Activated effector memory CD4-positive, alpha-beta T cell treated with Interleukin-2 at 50 U/mL for 16 hours (primary cell): ENCODE results near the gene ANKLE1.
"Not testable (repeated sequence)": the region's sequence is repeated elsewhere in the genome, so short reads cannot be mapped to it uniquely, and the experiment has no call there.

Experiments
- DNase-seq: peaks from one replicate; pipeline ENCODE4 v3.0.0-alpha.2; 2020

ANKLE1 gene

DNA sequence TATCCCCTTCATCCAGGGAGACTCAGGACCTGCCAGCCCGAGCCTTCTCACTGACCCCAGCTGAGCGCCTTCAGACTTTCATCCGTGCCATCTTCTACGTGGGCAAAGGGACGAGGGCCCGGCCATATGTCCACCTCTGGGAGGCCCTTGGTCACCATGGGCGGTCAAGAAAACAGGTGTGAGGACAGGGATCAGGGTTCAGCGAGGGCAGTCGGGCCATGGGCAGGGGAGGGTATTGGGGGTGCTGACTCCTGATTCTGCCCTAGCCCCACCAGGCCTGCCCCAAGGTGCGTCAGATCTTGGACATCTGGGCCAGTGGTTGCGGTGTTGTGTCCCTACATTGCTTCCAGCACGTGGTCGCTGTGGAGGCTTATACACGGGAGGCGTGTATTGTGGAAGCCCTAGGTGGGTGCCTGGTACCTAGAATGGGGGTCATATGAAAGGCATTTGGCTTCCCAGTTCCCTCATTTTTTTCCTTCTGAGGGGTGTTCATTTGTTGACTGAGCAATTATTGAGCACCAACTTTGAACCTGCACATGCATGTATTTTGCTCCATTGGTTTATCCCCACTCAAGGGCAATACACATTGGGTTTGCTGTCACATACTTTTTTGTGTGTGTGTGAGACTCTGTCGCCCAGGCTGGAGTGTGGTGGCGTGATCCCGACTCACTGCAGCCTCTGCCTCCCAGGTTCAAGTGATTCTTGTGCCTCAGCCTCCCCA is 3.9 kb downstream of the ANKLE1 start:
- no peak for DNase-seq

DNA sequence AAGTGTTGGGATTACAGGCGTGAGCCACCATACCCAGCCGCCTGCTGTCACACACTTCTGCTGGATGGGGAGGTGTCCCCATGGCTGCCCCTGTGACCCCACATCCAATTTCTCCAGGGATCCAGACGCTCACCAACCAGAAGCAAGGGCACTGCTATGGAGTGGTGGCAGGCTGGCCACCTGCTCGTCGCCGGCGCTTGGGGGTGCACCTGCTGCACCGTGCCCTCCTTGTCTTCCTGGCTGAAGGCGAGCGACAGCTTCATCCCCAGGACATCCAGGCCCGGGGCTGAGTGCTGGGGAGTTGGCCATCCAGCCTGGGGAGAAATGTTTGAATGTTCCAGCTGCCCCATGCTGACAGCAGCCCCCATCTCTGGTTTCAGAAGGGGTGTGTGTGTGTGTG is 4.6 kb downstream of the ANKLE1 start:
- DNase-seq: no peak

DNA sequence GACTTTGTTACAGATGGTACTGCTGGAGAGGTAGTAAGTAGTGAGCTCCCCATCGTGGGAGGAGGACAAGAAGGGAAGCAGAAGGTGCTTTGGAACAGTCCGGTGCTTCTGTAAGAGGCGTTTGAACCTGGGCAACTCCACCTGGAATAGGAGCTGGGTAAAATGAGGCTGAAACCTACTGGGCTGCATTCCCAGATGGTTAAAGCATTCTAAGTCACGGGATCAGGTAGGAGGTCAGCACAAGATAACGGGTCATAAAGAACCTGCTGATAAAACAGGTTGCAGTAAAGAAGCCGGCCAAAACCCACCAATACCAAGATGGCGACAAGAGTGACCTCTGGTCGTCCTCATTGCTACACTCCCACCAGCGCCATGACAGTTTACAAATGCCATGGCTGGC is 5.1 kb downstream of the ANKLE1 start:
- DNase-seq: no peak

DNA sequence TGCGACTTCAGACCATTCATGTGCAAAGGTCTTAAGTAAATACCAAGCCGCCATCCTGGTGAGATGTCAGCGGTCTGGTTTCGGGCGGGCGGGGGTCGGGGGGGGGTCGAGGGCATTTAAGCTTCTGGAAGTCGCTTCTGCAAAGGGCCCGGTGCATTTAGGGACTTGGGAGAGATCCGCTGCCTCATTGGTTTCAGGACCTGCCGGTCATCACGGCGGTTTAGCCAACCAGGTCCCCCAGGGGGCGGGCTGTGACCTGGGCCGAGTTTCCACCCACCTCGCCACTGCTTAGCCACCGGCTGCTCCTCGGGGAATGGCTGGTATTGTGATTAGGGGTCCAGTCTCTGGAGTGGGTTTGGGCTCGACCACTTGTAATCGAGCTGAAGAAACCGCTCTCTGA is 7.8 kb downstream of the ANKLE1 start:
- DNase-seq: no peak

DNA sequence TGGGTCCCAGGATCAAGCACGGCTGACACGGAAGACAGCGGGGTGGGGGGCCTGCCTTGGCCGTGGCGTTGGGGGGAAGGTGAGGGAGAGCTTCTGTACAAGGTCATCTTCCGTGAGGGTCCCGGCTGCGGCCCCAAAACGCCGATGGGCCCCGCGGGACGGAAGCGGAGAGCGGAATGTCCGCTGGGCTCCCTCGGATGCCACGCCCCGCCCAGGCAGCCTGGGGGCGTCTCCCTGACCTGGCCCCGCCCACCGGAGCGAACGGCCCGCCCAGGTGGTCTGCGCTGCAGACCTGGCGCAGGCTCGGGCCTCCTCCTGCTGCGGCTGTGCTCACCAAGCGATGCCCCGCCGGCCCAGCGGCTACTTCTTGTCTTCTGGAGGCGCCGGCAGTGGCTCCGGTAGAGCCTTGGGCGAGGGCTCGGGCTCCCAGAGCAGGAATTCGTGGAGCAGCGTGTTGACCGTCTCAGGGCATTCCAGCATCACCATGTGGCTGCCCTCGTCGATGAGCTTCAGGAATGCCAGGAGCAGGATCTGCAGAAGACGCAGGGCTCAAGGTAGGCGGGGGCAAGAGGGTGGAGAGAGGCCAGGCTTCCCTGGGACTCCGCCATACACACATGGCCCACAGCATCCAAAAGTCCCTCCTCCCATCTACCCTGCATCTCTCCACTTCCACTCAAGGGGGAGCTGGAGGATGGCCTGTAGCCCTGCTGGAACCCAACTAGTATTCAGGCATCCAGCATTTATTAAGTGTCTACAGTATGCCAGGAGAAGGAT is 10.8 kb downstream of the ANKLE1 start:
- DNase-seq: peak; percentile 68

DNA sequence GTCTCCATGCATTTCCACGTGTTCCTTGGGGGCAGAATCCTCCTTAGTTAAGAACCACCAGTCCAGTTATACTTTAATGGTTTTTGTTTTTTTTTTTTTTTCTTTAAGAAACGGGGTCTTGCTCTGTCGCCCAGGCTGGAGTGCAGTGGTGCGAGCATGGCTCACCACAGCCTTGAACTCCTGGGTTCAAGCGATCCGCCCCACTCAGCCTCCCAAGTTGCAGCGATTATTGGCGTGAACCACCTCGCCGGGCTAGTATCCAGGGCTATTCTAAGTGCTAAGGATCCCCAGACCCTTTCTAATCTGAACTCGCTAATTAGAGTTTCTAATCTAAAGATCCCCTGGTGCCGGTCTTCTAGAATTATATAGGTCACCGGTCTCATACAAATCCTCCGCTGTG is 11.9 kb downstream of the ANKLE1 start:
- no peak for DNase-seq

DNA sequence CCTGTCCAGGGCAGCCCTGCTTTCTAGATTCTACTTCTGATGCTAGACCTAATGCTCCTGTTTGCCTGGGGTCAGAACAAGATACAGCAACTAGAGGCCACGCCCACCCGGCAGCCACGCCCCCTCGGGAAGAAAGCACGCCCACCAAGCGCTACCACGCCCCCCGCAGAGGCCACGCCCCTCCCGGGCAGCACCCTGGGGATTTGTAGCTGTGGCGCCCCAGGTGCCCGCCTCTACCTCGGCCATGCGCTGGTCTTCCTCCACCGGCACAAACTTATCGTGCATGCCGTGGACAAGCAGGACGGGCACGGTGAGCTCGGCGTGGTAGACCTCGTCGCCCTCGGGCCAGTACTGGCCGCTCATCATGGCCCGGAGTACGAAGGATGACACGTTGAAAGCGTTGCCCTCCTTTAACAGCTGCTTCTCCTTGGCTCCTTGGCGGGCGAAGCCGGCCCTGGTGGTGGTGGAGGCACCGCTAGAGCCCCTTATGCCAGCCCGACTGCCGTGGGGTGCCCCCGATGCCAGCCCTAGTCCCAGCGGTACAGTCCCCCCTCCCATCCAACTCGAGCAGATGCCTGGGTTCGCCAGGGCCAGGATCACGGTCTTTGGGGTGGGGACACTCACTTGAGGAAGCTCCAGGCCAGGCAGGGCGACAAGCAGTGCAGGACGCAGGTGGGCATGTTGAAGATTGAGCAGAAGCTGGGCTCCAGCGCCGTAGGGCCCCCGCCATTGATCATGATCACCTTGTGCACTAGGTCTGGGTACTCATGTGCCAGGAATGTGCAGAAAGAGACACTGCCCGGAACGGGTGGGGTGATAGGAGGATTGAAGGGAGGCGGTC is 12.6 kb downstream of the ANKLE1 start:
- DNase-seq: peak; percentile 21

DNA sequence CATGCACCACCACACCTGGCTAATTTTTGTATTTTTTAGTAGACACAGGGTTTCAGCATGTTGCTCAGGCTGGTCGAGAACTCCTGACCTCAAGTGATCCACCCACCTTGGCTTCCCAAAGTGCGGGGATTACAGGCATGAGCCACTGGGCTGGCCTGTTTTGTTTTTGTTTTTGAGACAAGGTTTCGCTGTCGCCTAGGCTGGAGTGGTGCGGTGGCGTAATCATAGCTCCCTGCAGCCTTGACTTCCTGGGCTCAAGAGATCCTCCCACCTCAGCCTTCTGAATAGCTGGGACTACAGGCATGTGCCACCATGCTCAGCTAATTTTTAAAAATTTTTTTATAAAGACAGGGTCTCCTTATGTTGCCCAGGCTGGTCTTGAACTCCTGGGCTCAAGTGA is 13.8 kb downstream of the ANKLE1 start:
- not testable (repeated sequence) for DNase-seq

DNA sequence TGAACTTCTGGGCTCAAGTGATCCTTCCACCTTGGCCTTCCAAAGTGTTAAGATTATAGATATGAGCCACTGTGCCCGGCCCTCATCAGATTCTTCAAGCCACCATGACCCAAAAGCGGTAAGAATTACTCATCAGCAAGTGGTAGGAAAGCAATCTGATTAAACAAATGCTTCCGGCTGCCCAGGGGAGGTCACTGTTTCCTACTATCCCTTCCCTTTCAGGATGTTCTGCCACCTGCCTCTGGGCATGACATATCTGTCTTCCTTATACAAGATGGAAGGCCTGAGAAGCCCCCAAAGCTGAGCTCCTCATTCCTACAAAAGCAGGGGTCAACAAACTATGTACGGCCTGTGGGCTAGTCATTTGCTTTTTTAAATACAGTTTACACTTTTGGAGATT is 14.6 kb downstream of the ANKLE1 start:
- DNase-seq: no peak

DNA sequence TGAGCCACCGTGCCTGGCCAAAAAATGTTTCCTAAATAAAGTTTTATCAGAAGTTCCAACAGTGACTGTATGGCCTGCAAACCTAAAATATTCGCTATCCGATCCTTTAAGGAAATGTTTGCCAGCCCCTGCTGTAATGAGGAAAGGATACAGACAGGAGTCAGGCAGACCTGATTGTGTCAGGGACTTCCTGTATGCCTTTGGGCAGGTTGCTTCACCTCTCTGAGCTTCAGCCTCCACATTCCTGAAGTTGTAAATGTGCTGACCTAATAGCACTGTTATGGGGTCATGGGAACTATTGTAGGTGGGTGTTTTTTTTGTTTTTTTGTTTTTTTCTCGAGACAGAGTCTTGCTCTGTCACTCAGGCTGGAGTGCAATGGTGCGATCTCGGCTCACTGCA is 15.3 kb downstream of the ANKLE1 start:
- no peak for DNase-seq

DNA sequence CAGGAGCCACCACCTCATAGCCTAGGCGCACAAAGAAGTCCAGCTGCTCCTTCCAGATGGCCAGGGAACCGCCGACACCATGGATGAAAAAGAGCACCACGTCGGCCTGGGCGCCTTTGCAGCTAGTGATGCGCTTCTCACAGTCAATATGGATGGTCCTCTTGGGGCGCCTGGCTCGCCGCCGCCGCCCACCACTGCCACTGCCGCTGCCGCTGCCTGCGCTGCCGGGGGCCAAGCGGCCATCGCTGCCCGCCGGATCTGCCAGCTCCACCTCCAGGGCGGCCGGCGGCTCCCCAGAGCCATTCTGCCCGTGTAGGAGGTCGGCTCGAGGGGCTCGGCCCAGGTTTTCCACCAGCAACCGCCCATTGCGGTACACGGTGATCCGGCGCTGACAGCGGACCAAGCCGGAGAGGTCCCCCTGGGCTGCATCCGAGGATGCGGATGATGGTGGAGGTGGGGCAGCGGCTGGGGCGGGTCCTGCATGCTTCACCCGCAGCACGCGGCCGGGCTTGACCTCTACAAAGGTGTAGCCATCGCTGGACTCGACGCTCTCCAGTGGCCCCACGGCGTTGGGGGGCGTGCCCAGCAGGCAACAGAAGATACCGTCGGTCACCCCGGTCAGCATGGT is 19.4 kb downstream of the ANKLE1 start:
- no peak for DNase-seq

DNA sequence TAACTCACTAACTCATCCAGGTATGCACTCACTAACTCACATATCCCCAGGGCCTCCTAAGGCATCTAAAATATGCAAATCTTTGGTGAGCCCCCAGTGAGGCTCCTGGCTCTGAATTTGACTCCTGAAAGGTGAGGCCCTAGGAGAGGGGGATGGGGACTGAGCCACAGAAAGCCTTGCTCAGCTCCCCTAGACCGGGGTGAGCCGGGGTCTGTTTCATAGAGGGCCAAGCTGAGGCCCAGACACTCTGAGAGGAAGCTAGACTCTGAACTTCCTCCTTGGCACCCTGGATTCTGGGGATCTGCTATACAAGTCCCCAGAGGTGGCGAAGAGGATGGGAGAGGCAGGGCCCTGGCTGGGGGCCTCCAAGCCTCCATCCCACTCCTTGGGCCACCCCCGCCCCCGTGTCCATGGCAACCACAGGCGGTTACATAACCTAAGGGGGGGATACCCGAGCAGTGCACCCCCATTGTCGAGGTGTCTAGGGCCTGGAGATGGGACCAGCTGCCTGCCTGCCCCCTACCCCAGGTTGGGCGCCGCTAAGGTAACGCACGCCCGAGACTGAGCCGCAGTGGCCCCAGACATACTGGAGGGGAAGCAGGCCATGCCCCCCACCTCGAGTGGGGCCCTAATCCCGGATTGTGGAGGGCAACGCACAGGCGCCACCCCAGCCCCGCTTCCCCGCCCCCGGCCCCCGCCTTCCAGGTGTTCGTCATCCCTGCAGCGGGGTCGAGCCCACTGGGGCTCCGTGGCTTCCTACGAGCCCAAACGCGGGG is 20.9 kb downstream of the ANKLE1 start:
- DNase-seq: no peak

DNA sequence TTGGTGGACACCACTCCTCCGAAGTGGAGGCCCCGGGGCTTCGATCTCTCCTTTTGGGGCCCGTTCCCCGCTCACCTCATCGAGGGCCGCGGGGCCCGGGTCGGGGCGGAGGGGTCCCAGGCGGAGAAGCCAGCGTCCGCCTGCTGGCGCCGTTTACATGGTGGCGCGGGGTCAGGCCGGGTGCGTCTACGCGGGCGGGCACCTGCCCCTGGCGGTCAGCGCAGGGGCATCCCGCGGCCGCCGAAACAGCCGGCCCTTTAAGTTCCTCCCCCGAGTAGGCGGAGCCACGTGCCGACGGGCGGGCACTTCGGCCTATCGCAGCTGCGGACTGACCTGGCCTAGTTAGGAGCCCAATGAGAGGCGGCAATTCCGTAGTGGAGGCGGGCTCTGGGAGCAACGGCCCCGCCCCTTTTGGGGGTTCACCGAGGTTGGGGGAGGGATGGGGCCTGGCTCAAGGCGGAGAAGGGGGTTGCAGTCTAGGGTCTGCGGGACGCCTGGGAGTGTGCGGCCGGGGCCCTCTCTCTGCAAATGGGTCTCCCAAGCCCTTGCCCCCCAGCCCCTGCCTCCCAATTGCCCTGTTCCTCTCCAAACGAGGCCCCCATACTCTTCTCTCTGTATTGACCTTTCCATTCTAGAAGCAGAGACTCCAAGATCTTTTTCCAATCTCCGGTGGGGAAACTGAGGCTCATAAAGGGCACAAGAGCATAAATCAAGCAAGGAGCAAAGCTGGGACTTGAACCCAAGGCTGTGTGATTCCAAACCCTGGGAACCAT is 21.7 kb downstream of the ANKLE1 start, which contains the start of gene ABHD8:
TSS of gene ABHD8 (minus strand) at position 259 of the 773 bp plus-strand sequence. CDS start 1,809 bp downstream, outside the sequence.
- DNase-seq: peak; percentile 88

DNA sequence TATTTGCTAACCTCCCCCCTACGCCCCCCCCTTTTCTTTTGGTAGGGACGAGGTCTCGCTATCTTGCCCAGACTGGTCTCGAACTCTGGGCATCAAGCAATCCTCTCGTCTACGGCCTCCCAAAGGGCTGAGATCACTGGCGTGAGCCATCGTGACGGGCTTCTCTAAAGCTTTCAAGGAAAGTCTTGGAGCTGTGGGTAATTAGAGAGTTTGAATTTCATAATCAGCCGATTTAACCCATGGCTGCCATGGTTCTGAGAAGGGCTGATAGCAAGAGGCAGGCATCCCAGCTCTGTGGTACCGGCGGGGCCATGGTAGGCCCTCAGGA is 22.2 kb downstream of the ANKLE1 start:
- no peak for DNase-seq

DNA sequence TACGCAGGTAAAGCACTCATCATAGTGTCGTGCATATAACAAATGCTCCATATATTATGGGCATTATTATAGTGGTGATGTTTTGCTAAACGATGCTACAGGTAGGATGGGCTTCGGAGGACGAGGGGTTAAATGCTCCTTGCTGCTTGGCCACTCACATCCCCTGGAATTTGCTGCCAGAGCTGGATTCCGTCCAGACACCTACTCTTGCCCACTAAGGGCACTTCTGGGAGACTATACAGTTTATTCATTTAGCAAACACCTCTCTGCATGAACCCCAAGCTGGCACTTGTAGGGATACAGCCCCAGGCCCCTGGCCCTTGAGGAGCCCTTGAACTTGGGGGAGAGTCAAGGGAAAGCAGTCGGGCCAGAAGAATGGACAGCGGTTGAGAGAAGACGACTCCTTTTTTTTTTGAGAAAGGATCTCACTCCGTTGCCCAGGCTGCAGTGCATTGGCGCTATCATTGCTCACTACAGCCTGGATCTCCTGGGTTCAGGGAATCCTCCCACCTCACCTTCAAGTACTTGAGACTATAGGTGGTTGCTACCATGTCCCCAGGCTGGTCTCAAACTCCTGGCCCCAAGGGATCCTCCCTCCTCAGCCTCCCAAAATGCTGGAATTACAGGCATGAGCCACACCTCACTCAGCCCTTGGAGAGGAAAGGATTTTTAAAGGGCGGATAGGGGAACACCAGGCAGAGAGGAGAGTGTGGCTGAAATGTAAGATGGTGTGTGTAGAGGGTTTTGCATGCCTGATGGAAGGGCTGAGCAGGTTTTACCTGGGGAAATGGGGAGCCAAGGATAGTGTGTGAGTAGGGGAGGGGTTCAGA is 22.9 kb downstream of the ANKLE1 start:
- no peak for DNase-seq

DNA sequence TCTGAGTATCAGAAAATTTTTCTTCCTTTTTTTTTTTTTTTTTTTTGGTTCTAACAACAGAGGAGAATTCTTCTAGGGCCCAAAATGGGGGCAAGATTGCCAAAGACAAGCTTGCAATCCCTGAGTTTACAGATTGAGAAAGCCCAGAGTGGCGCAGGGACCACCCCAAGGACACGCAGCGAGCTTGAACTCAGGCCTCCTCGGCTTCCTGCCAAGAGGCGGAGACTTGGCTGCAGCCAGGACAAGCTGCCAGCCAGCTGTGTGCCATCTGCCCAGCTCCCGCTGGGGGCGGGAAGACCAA is 23.5 kb downstream of the ANKLE1 start:
- no peak for DNase-seq

DNA sequence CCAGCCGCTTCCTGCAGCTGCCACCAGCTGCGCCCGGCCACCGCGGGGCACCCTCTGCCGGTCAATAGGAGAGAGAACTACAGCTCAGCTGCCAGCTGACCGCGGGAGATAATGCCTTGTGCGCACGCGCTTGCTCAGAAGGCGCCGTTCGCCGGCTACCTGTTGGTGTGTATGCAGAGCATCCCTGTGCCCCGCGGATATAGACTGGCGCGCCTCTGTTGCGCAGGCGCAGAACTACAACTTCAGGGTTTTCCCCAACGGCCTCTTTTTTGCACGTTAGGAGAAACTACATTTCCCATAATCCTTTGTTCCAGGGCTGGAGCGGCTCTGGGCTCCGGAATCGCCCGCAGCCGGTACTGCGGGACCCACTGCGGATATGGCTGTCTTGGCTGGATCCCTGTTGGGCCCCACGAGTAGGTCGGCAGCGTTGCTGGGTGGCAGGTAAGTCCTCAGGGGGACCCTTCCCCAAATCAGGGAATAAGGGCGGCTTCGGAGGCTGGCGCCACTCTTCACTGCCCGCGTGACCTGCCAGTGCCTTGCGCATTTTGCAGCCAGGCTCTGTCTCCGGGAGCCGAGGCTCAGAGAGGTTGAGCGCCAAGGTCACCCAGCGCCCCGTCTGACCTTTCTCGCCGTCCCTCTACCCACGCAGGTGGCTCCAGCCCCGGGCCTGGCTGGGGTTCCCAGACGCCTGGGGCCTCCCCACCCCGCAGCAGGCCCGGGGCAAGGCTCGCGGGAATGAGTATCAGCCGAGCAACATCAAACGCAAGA is 24.0 kb downstream of the ANKLE1 start, which contains the start of gene MRPL34:
TSS of gene MRPL34 (plus strand) at position 356 of the 768 bp plus-strand sequence. CDS start at position 377, 21 bp downstream.
- peak; percentile 92 for DNase-seq

DNA sequence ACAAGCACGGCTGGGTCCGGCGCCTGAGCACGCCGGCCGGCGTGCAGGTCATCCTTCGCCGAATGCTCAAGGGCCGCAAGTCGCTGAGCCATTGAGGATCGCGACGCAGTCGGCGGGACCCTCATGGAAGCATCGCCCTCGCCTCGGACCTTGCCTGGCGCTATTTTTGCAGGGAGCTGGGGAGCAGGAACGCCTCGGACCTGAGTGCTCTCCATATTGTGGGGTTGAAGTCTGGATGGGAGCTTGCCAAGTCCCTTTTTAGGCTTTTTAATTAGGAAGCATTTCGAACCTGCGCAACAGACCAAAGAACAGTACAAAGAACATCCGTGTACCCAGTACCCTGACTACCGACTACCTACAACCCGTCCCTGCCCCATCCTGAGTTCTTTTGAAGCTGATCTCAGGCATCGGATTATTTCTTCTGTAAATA is 24.6 kb downstream of the ANKLE1 start:
- no peak for DNase-seq

DNA sequence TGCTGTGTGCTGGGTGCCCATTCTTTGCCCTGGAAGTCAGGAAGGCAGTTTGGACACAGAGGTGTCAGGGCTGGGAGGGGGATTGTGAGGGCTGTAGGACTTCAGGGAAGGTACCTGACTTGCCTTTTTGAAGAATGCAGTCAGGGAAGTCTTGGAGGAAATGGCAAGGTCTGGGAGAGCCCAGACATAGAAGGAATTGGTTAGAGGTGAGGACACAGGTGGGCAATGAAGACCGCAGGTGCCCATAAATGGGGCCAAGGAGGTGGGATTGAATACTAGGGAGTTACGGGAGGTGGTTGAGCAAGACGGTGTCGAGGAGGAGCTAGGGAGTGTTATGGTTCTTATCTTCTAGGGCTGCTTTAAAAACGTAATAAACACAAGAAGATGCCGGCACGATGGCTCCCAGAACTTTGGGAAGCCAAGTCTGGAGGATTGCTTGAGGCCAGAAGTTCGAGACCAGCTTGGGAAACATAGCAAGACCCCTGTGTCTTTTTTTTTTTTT is 26.2 kb downstream of the ANKLE1 start:
- no peak for DNase-seq
